Esophagus muscularis mucosa (tissue), 4 donors: ENCODE results near the gene UNC45A. TPM values are rescaled to one million over a fixed set of nuclear protein-coding genes. Genes with fewer than 3 reads are reported as not detected.

Source experiments
- DNase-seq: peaks from one replicate; pipeline ENCODE4 v3.0.0-alpha.2; 2017; ENCODE audit errors: extremely low spot score
- H3K27ac ChIP-seq, 4 donors: fragments of 200-600 bp; sonication (generic); replicated peaks in 1 of 4; 1 replicate in 3 of 4; 2 replicates in 1 of 4; pipeline ENCODE4 v1.5.1; 2016 to 2019; ENCODE audit warnings: mild to moderate bottlenecking in 1 of 4
- H3K27me3 ChIP-seq, 4 donors: fragments of 200-600 bp; sonication (generic); one replicate each; pipeline versions ENCODE4 v1.5.1 to v1.6.0; 2016 to 2019
- H3K36me3 ChIP-seq, 4 donors: fragments of 200-600 bp; sonication (generic); one replicate each; pipeline ENCODE4 v1.5.1; 2016 to 2019
- H3K4me1 ChIP-seq, 4 donors: fragments of 200-600 bp; sonication (generic); one replicate each; pipeline ENCODE4 v1.5.1; 2016 to 2019
- H3K4me3 ChIP-seq, 4 donors: fragments of 200-600 bp; sonication (generic); 1 replicate in 2 of 4; 2 replicates in 2 of 4; pipeline ENCODE4 v1.5.1; 2016 to 2019; ENCODE audit warnings: mild to moderate bottlenecking in 4 of 4, moderate library complexity in 1 of 4
- H3K9me3 ChIP-seq, 4 donors: fragments of 200-600 bp; sonication (generic); 1 replicate in 3 of 4; 2 replicates in 1 of 4; pipeline ENCODE4 v1.5.1; 2016 to 2019
- CTCF ChIP-seq, 3 experiments: fragments of 200-600 bp in 2 of 3; fragments of 450-650 bp in 1 of 3; sonication (generic) in 2 of 3; IDR thresholded peaks; one replicate each; pipeline ENCODE4 v1.5.1; 2017 to 2019; ENCODE audit warnings: antibody characterized with exemption in 3 of 3, mild to moderate bottlenecking in 2 of 3, moderate library complexity in 1 of 3
- EP300 ChIP-seq: sonication (generic); formaldehyde crosslinking; IDR thresholded peaks from one replicate; pipeline ENCODE4 v1.6.1; 2017; ENCODE audit warnings: antibody characterized with exemption
- POLR2A ChIP-seq: fragments of 450-650 bp; IDR thresholded peaks from one replicate; pipeline ENCODE4 v1.6.1; 2017; ENCODE audit warnings: antibody characterized with exemption, moderate library complexity, mild to moderate bottlenecking, low read depth
- POLR2AphosphoS5 ChIP-seq, 2 donors: sonication (generic); formaldehyde crosslinking; IDR thresholded peaks; one replicate each; pipeline ENCODE4 v1.6.1; 2017; ENCODE audit warnings: antibody characterized with exemption in 2 of 2
- WGBS: methylation state at CpG from one replicate; pipeline ENCODE4 v1.1.5; 2018; 5-methylcytosine and 5-hydroxymethylcytosine counted together
- intact Hi-C: fragments of 100-400 bp; cut with DNase I; formaldehyde crosslinking; loops from one replicate; pipeline ENCODE4 v1.15.1; 2023
- total RNA-seq, 4 donors: library from RNA; depleted of rRNA; stranded (reverse); fragments of >200 nt; gene quantifications; one replicate each; pipeline versions ENCODE4 v1.1.0 to v1.2.1, GENCODE V29; 2016

Gene UNC45A
- total RNA-seq, 4 donors from 2014 or later: 88.6 to 113 (median 93.2) TPM

GRCh38 chr15:90955624-90956273 is 20.7 kb downstream of the UNC45A start:
- peaks cover 36 to 60% (median 56%) of the 10 kb centered on the region in 4 donors for H3K4me1 ChIP-seq
- H3K27ac ChIP-seq: peak overlapping the region in 3 of 4 donors; percentile 80 to 96 (median 91)
- WGBS: 82% methylated on average over 19 of the region's 20 CpGs
- H3K27me3 ChIP-seq: no peaks in the 10 kb centered on the region
- peak overlapping the region; percentile 61 to 80 (median 74) for H3K4me3 ChIP-seq
- no peak for DNase-seq
- H3K36me3 ChIP-seq: peaks cover 27 to 45% (median 36%) of the 10 kb centered on the region in 4 donors
- H3K9me3 ChIP-seq: no peaks in the 10 kb centered on the region
- TF ChIP-seq EP300: no peak
- no peak for TF ChIP-seq POLR2AphosphoS5 (IDR thresholded peaks at IDR 0.05)
- intact Hi-C loops: loop anchor here (2.0 to 10.0 kb wide), 4 partner anchors 37 to 313 kb away; partner anchors contain the start of genes PRC1 and VPS33B

- TF ChIP-seq POLR2AphosphoS5 (IDR thresholded peaks at IDR 0.05): peak; percentile 11 to 28
- peak in 2 of 3 experiments; percentile 87 to 96 for TF ChIP-seq CTCF (IDR thresholded peaks at IDR 0.05)
- no peak for TF ChIP-seq POLR2A
- TF ChIP-seq EP300: no peak
- H3K36me3 ChIP-seq: peaks cover 21 to 45% (median 34%) of the 10 kb centered on the region in 4 donors
- intact Hi-C loops: loop anchor here (2.0 to 10.0 kb wide), 4 partner anchors 36 to 312 kb away; partner anchors contain the start of genes PRC1 and VPS33B
- peak overlapping the region; percentile 80 to 82 (median 81) for H3K27ac ChIP-seq
- H3K9me3 ChIP-seq: no peaks in the 10 kb centered on the region
- H3K4me1 ChIP-seq: peaks cover 38 to 64% (median 57%) of the 10 kb centered on the region in 4 donors
- DNase-seq: no peak
- WGBS: 8% methylated on average over 29 of the region's 56 CpGs
- no peaks in the 10 kb centered on the region for H3K27me3 ChIP-seq
- peak overlapping the region; percentile 62 to 75 (median 68) for H3K4me3 ChIP-seq
Measured at GRCh38 chr15:90956274-90957030, 21.4 kb downstream of the UNC45A start.

- TF ChIP-seq EP300 (no peak), POLR2A (no peak), POLR2AphosphoS5 (IDR thresholded peaks at IDR 0.05) (no peak), CTCF (IDR thresholded peaks at IDR 0.05) (no peak)
- Histone ChIP-seq H3K27ac (peak overlapping the region; percentile 80 to 82 (median 81)), H3K4me1 (peaks cover 38 to 64% (median 57%) of the 10 kb centered on the region in 4 donors), H3K9me3 (no peaks in the 10 kb centered on the region), H3K4me3 (peak overlapping the region; percentile 62 to 75 (median 68)), H3K36me3 (peaks cover 14 to 45% (median 34%) of the 10 kb centered on the region in 4 donors), H3K27me3 (no peaks in the 10 kb centered on the region)
- intact Hi-C loops: loop anchor here (2.0 to 10.0 kb wide), 4 partner anchors 35 to 312 kb away; partner anchors contain the start of genes PRC1 and VPS33B
- no peak for DNase-seq
- 22% methylated on average over 3 of the region's 63 CpGs for WGBS
Measured at GRCh38 chr15:90957031-90957790, 22.1 kb downstream of the UNC45A start.

GRCh38 chr15:90957791-90958190 is 22.7 kb downstream of the UNC45A start:
- peaks cover 8 to 44% (median 32%) of the 10 kb centered on the region in 4 donors for H3K36me3 ChIP-seq
- DNase-seq: no peak
- peak overlapping the region; percentile 62 to 75 (median 68) for H3K4me3 ChIP-seq
- peaks cover 38 to 64% (median 57%) of the 10 kb centered on the region in 4 donors for H3K4me1 ChIP-seq
- peak overlapping the region; percentile 80 to 82 (median 81) for H3K27ac ChIP-seq
- WGBS: 29% methylated on average over 6 of the region's 6 CpGs
- intact Hi-C loops: loop anchor here (2.0 to 10.0 kb wide), 4 partner anchors 35 to 311 kb away; partner anchors contain the start of genes PRC1 and VPS33B
- TF ChIP-seq POLR2AphosphoS5 (IDR thresholded peaks at IDR 0.05) (no peak), EP300 (no peak)
- no peaks in the 10 kb centered on the region for H3K27me3 ChIP-seq
- no peaks in the 10 kb centered on the region for H3K9me3 ChIP-seq

GRCh38 chr15:90959028-90959595 is 24.0 kb downstream of the UNC45A start:
- H3K36me3 ChIP-seq: peaks cover 0 to 44% (median 32%) of the 10 kb centered on the region in 4 donors
- H3K27ac ChIP-seq: peak overlapping the region; percentile 54 to 74 (median 70)
- H3K4me3 ChIP-seq: no peak overlapping the region
- peaks cover 38 to 63% (median 57%) of the 10 kb centered on the region in 4 donors for H3K4me1 ChIP-seq
- H3K27me3 ChIP-seq: no peaks in the 10 kb centered on the region
- no peaks in the 10 kb centered on the region for H3K9me3 ChIP-seq
- WGBS: 81% methylated on average over 8 of the region's 8 CpGs
- TF ChIP-seq POLR2A (no peak), EP300 (no peak), POLR2AphosphoS5 (IDR thresholded peaks at IDR 0.05) (no peak), CTCF (IDR thresholded peaks at IDR 0.05) (no peak)
- no peak for DNase-seq
- intact Hi-C loops: loop anchor here (5.0 to 10.0 kb wide), 3 partner anchors 33 to 93 kb away; partner anchors contain the start of genes PRC1 and VPS33B
